HG03060 (cell line): ENCODE data around the gene ATE1.
A peak's percentile ranks its signal among the peaks of the same experiment; 100 is the strongest.
"Not testable (repeated sequence)": the region's sequence is repeated elsewhere in the genome, so short reads cannot be mapped to it uniquely, and the experiment has no call there.

Source experiments
- ATAC-seq: cut with Tn5 transposase; IDR thresholded peaks from one replicate; pipeline ENCODE4 v1.9.1; 2021; ENCODE audit warnings: low read depth, moderate number of reproducible peaks; ENCODE audit not compliant: unreplicated experiment

ATE1 gene

GRCh38 chr10:121930268-121931085, 2.6 kb upstream of the ATE1 start:
- not testable (repeated sequence) for ATAC-seq

- not testable (repeated sequence) for ATAC-seq
These were observed 1.9 kb upstream of the ATE1 start for GRCh38 chr10:121929585-121930267.

- ATAC-seq: peak; percentile 10
These were observed 675 bp upstream of the ATE1 start for GRCh38 chr10:121928528-121928884.

- ATAC-seq: peak; percentile 21
These were observed 452 bp downstream of the ATE1 start for GRCh38 chr10:121927318-121927840.

GRCh38 chr10:121926671-121927317, 1.0 kb downstream of the ATE1 start:
- ATAC-seq: peak; percentile 5

GRCh38 chr10:121926157-121926556, 1.7 kb downstream of the ATE1 start:
- ATAC-seq: no peak

GRCh38 chr10:121921238-121921931, 6.4 kb downstream of the ATE1 start:
- ATAC-seq: no peak

GRCh38 chr10:121919666-121920065, 8.2 kb downstream of the ATE1 start:
- ATAC-seq: no peak

- not testable (repeated sequence) for ATAC-seq
These were observed 9.0 kb downstream of the ATE1 start for GRCh38 chr10:121918800-121919199.

GRCh38 chr10:121914661-121915060, 13.2 kb downstream of the ATE1 start:
- ATAC-seq: no peak

- no peak for ATAC-seq
These were observed 16.5 kb downstream of the ATE1 start for GRCh38 chr10:121911421-121911697.

GRCh38 chr10:121910673-121911420, 17.0 kb downstream of the ATE1 start:
- no peak for ATAC-seq

GRCh38 chr10:121904888-121905287, 22.9 kb downstream of the ATE1 start:
- ATAC-seq: no peak

GRCh38 chr10:121900443-121901174, 27.2 kb downstream of the ATE1 start:
- peak; percentile 81 for ATAC-seq

GRCh38 chr10:121899727-121900126, 28.1 kb downstream of the ATE1 start:
- no peak for ATAC-seq

GRCh38 chr10:121891103-121891502, 36.7 kb downstream of the ATE1 start:
- no peak for ATAC-seq

- no peak for ATAC-seq
These were observed 38.6 kb downstream of the ATE1 start for GRCh38 chr10:121889212-121889611.

GRCh38 chr10:121886997-121887622, 40.7 kb downstream of the ATE1 start:
- peak; percentile 65 for ATAC-seq

- no peak for ATAC-seq
These were observed 41.6 kb downstream of the ATE1 start for GRCh38 chr10:121886181-121886580.
